Stimulated activated CD4-positive, alpha-beta T cell treated with anti-CD3 and anti-CD28 coated beads, Interleukin-2, amount 100 ng/mL, for 24 hours (primary cell): ENCODE measurements around the gene MAG.
A peak's percentile ranks its signal among the peaks of the same experiment; 100 is the strongest.

Source experiments
- DNase-seq, 2 donors: peaks; one replicate each; pipeline ENCODE4 v3.0.0-alpha.2; 2020

The MAG gene

GRCh38 chr19:35265126-35265899 is 26.6 kb upstream of the MAG start:
- DNase-seq: no peak

DNA sequence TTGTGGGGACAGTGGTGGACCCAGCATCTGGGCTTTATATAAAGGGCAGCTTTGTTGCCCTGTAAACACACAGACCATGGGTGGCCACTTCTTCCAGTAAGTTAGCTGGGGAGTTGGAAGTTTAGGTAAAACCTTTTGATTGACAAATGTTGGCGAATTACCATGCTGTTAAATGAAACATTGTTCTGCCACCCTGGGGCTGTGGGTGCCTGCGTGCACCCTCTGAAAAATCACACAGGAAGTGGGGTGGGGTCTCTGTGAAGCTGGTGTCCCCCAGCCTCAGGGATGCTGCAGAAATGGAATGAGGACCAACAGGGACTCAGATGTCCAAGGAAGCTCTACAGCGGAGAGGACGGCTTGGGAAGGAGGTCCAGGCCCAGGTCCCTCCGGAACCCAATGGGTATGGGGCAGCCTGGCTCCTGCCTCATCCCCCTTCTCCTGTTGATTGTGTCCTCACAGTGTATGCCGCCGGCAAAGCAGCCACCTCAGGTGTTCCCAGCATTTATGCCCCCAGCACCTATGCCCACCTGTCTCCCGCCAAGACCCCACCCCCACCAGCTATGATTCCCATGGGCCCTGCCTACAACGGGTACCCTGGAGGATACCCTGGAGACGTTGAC is 26.0 kb upstream of the MAG start:
- no peak for DNase-seq

- DNase-seq: no peak
Observed at GRCh38 chr19:35266520-35267352, 25.2 kb upstream of the MAG start.

DNA sequence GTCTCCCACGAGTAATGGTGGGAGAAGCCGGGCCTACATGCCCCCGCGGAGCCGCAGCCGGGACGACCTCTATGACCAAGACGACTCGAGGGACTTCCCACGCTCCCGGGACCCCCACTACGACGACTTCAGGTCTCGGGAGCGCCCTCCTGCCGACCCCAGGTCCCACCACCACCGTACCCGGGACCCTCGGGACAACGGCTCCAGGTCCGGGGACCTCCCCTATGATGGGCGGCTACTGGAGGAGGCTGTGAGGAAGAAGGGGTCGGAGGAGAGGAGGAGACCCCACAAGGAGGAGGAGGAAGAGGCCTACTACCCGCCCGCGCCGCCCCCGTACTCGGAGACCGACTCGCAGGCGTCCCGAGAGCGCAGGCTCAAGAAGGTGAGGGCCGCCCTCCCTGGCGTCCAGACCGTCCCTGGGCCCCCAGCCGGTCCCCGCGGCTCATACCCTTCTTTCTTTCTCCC is 24.6 kb upstream of the MAG start:
- peak; percentile 55 for DNase-seq

GRCh38 chr19:35267818-35268535 is 24.0 kb upstream of the MAG start:
- peak; percentile 76 for DNase-seq

DNA sequence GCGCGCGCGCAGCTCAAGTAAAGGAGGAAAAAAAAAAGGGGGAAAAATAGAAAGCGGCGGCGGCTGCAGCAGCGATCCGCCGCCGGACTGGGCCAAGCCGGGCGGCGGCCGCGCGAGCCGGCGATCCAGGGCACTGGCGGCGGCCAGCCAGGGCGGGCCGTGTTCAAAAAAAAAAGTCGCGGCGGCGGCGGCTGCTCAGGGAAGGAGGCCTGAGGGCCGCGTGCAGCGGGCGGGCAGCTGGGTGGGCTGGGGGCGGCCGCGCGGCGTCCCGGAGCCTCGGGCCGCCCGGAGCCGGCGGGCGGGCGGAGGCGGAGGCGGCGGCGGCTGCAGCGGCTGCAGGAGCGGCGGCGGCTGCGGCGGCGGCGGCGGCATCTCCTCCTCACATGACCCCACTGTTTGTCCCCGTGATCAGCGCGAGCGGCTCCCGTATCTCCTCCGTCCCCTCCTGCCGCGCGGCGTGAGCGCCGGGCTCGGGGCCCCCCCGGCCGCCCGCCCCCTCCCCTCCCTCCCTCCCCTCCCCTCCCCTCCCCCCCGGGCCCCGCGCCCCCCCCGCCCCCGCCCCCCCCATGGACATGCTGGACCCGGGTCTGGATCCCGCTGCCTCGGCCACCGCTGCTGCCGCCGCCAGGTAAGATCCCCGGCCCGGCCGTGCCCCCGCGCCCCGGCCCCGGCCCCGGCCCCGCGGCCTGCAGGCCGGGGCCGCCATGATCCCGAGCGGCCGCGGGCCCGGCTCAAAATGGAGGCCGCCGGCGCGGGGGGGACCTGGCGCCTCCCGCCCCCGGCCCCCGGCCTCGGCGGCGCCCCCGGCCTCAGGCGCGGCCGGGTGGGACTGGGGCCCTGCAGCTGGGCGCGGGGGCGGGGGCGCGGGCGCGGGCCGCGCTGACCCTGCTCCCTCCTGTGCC is 23.2 kb upstream of the MAG start, which contains the start of gene USF2:
Gene USF2, plus strand, starts transcription at position 427 of the 902 bp plus-strand sequence. Its CDS starts 140 bp downstream, at position 567.
- DNase-seq: peak; percentile 67 to 74

DNA sequence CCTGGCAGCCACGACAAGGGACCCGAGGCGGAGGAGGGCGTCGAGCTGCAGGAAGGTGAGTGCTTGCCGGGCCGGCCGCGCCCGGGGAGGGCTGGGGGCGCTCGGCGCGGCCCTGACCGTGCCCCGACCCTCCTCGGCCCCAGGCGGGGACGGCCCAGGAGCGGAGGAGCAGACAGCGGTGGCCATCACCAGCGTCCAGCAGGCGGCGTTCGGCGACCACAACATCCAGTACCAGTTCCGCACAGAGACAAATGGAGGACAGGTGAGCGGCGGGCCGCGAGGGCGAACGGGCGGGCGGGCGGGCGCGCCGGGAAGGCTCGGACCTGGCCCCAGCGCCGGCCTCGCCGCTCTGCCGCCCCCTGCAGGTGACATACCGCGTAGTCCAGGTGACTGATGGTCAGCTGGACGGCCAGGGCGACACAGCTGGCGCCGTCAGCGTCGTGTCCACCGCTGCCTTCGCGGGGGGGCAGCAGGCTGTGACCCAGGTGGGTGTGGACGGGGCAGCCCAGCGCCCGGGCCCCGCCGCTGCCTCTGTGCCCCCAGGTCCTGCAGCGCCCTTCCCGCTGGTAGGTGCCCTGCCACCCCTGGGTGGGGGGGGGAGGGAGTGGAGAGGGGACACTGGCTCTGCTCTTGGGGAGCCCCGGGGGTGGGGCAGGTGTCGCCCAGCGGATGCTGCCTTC is 22.4 kb upstream of the MAG start:
- peak; percentile 75 to 81 for DNase-seq

DNA sequence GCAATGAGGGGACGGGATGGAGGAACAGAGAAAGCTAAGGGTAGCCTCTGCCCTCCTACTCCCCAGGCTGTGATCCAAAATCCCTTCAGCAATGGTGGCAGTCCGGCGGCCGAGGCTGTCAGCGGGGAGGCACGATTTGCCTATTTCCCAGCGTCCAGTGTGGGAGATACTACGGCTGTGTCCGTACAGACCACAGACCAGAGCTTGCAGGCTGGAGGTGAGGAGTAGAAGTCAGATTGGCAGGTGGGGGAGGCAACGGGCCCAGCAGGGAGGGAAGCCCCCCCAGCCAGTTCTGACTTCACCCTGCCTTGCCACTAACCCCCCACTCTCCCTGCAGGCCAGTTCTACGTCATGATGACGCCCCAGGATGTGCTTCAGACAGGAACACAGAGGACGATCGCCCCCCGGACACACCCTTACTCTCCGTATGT is 21.6 kb upstream of the MAG start:
- no peak for DNase-seq

DNA sequence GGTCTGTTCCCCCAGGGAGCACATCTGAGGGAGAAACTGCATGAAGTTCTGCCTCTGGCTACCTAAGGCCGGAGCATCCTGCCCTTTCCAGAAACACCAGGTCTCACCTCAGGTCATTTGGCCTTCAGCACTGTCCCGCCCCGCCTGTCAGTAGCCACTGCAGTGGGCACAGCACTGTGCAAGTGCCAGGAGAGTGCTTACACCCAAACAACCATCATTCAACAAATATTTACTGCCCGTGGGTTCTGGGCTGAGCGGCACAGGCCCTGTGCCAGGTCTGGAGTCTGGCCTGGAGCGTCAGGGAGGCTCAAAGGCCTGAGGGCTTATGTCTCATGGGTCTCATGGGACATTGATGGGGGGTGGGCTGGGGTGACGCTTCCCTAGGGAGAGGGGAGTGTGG is 20.4 kb upstream of the MAG start:
- DNase-seq: no peak

DNA sequence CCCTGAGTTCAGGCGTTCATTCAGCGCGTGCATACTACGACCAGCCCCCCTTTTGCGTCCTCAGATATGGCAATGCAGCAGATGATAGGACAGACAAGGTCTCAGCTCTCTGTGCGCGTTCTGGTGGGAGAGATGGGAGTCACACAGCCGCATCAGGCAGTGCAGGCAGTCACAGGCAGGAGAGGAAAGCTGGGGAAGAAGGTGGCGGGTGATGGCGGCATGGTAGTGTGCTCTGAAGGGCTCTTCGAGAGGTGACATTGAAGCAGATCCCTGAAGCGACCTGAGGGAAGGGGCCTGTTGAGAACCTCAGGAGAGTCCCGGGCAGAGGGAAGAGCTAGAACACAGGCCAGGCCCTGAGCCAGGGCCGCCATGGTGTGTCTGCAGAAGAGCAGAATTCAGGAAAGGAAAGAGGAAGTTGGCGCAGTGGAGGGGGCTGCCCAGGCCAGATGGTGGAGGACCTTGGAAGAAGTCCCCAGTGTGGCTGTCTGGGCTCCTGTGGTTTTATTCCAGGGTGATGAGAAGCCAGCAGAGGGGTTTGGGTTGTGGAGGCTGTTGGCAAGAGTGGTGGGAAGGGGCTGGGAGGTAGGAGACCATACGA is 19.7 kb upstream of the MAG start:
- DNase-seq: no peak

DNA sequence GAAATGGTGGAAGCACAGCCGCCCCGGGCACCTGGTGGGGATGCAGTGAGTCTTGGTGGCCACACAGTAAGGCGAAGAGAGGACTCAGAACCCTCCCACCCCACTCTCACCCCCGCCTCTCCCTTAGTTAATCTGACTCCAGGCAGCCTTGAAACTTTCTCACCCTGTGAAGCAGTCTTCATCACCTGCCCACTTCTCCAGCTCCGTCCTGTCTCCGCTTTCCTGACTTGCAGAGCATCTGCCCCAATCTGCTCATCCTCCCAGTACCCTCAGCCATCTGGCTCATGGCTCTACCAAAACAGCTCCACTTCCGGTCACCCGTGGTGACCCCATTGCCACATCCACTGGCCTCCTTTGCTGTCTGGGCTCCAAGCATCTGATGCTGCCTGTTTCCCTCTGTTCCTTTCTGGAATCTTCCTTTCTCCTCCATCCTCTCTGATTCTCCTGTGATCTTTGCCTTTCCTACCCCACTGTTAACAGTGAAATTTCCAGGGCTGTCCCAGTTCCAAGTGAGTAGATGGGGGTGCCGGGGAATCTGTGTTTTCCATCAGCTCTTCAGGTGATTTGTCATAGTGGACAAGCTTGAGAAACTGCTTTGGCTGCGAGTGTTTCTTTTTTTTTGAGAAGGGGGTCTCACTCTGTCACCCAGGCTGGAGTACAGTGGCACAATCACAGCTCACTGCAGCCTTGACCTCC is 18.9 kb upstream of the MAG start:
- no peak for DNase-seq

DNA sequence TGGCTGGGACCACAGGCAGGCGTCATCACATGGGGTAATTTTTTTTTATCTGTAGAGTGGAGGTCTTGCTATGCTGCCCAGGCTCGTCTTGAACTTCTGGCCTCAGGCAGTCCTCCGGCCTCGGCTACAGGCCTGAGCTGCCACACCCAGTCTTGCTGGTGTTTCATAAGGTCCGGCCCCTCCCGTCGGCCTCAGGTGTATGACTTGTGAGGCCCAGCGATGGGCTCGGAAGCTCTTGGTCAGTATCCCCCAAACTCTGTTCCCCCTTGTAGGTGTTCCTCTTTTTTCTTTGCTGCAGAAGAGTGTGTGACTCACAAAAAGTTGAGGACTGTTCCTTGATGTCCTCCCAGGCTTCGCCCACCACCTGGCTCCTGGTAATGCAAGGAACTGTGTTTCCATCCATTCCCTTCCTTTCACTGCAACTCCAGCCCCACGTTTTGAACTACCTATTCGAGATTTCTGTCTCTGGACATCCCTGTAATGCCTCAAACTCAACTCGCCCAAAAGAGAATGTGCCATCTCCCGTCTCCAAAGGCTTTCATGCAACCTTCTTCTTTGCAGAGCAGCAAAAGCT is 18.2 kb upstream of the MAG start:
- DNase-seq: no peak

DNA sequence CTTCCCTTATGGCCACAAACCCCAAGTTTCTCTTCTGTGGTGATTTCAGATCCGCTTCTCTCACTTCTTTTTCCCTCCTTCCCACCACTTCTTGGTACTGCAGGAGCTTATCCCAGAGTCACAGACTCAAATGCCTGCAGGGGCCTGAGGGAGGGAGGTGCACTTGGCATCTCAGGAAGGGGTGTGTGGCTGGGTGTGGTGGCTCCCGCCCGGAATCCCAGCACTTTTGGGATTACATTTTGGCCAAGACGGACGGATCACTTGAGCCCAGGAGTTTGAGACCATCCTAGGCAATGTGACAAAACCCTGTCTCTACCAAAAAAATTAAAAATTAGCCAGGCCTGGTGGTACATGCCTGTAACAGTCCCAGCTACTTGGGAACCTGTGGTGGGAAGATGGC is 17.6 kb upstream of the MAG start:
- DNase-seq: no peak

GRCh38 chr19:35276706-35277281 is 15.2 kb upstream of the MAG start:
- DNase-seq: no peak

DNA sequence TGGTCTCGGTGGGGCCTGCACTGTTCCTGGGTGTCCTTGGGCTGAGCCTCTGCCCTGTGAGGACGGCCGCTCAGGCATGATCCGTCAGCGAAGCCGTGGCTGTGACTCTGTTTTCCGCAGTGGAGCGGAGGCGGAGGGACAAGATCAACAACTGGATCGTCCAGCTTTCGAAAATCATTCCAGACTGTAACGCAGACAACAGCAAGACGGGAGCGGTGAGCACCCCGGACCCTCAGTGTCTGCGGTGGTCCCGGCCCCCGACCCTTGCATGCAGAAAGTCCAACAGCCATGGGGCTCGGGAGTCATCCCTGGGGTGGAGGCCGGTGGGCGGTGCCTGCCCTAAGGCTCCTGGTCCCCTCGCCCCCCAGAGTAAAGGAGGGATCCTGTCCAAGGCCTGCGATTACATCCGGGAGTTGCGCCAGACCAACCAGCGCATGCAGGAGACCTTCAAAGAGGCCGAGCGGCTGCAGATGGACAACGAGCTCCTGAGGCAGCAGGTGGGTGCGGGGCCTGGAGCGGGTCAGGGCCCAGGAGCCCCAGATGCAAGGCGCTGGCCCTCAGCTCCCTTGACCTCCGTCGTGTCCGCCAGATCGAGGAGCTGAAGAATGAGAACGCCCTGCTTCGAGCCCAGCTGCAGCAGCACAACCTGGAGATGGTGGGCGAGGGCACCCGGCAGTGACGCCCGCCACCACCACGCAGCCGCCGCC is 13.2 kb upstream of the MAG start:
- DNase-seq: no peak

DNA sequence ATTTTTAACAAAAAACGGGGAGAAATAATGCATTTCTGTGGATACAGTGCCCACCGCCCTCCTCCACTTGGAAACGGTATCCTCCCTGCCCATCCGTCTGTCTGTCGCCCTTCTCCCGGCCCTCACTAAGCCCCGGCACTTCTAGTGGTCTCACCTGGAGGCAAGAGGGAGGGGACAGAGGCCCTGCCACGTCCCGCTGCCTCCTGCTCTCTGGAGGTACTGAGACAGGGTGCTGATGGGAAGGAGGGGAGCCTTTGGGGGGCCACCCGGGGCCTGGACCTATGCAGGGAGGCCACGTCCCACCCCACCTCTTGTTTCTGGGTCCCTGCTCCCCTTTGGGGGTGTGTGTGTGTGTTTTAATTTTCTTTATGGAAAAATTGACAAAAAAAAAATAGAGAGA is 12.6 kb upstream of the MAG start:
- DNase-seq: no peak

DNA sequence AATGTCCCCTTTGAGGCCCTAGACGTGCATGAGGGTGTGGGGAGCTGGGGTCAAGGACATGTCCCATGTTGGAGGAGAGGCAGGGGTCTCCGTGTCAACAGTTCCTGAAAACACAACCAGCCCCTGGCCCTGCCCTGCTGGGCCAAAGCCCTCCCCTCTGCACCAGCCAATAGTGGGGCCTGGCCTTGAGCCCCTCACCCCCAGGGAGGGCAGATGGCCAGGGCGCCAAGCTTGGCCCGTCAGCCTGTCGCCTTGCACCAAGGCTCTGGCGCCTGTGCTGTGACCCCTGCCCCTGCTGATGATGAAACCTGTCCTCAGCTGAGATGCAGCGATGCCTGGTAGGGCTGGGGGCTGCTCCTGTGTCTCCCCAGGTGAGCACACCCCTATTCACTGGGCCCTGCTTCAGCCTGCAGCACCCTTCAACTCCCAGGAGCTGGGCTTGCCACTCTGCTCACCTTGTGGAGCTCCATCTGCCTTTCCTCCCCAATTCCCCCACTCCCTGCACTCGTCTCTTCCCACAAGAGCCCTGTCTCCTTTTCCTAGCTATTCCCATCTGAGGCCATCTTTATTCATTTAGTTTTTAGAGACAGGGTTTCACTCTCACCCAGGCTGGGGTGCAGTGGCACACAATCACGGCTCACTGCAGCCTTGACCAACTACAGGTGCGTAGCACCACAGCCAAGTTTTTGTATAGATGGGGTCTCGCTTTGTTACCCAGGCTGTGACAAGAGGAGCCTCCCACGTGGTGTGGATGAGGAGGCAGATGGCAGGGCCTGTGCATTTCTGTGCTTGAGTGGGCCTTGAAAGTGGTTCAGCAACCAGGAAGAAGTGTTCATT is 11.8 kb upstream of the MAG start:
- no peak for DNase-seq

DNA sequence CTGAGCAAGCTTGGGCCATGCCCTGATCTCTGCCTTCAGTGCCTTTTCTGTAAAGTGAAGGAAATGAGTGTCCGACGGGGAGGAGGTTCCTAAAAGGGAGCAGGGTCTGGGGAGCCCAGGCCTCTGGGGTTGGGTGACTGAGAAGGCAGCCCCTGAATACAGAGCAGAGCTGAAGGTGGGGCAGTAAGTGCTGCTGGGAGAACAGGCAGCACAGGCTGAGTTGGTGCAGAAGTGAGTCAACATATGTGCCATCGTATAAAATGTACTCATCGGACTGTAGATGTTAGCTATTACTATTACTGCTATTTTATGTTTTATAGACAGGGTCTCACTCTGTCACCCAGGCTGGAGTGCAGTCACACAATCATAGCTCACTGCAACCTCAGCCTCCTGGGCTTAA is 10.7 kb upstream of the MAG start:
- DNase-seq: no peak
